ENCODE results near the gene A1CF.

- TF ChIP-seq, protein P1, sequence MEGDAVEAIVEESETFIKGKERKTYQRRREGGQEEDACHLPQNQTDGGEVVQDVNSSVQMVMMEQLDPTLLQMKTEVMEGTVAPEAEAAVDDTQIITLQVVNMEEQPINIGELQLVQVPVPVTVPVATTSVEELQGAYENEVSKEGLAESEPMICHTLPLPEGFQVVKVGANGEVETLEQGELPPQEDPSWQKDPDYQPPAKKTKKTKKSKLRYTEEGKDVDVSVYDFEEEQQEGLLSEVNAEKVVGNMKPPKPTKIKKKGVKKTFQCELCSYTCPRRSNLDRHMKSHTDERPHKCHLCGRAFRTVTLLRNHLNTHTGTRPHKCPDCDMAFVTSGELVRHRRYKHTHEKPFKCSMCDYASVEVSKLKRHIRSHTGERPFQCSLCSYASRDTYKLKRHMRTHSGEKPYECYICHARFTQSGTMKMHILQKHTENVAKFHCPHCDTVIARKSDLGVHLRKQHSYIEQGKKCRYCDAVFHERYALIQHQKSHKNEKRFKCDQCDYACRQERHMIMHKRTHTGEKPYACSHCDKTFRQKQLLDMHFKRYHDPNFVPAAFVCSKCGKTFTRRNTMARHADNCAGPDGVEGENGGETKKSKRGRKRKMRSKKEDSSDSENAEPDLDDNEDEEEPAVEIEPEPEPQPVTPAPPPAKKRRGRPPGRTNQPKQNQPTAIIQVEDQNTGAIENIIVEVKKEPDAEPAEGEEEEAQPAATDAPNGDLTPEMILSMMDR (IDR thresholded peaks at IDR 0.05) = no peak
- no peak for TF ChIP-seq POLR2A (IDR thresholded peaks at IDR 0.05)
Measured at GRCh38 chr10:50794490-50794889, 90.9 kb downstream of the A1CF start.
